GM12878 (cell line): ENCODE measurements around the gene TEFM. TPM values are rescaled to one million over a fixed set of nuclear protein-coding genes. Genes with fewer than 3 reads are reported as not detected.

Experiments
- ATAC-seq: fragments of 200-7000 bp; cut with Tn5 transposase; 3 replicates; pipeline ENCODE4 v1.9.1; 2020; ENCODE audit warnings: mild to moderate bottlenecking, moderate library complexity
- BruUV-seq: library from RNA; stranded (reverse); fragments of 400-500 nt; replicated peaks from 2 replicates; lab custom pipeline; 2021; lab: Mats Ljungman, UMichigan
- CTCF ChIA-PET: fragments of 300-600 bp; sonication (Branson Sonifier 250); formaldehyde crosslinking; extraction: SDS; loops from one replicate; lab custom pipeline; 2021; ENCODE audit warnings: inconsistent platforms; lab: Yijun Ruan, JAX
- POLR2A ChIA-PET: fragments of 350-600 bp; formaldehyde crosslinking; extraction: SDS; loops from one replicate; lab custom pipeline; 2021; ENCODE audit warnings: inconsistent platforms; lab: Charles Lee
- RAD21 ChIA-PET: fragments of 300-600 bp; sonication (Branson Sonifier 250); formaldehyde crosslinking; loops from one replicate; lab custom pipeline; 2023; ENCODE audit warnings: antibody characterized with exemption; ENCODE audit not compliant: unreplicated experiment; lab: Charles Lee
- SMC1A ChIA-PET: fragments of 300-600 bp; sonication (Branson Sonifier 250); formaldehyde crosslinking; loops from one replicate; lab custom pipeline; 2023; ENCODE audit not compliant: unreplicated experiment, uncharacterized antibody; lab: Charles Lee
- DNase-seq: peaks from one replicate; pipeline ENCODE4 v3.0.0-alpha.2; 2011; ENCODE audit warnings: low read depth, low spot score
- FAIRE-seq: peaks from 3 replicates; lab custom pipeline; 2011; peaks lifted over from hg19 to GRCh38; lab: Jason Lieb, UNC
- H2AFZ ChIP-seq: 2 replicates; pipeline ENCODE4 v1.6.0; 2011; ENCODE audit warnings: low read depth, low read length, control low read depth; ENCODE audit not compliant: control insufficient read depth
- H3K27ac ChIP-seq: 2 replicates; pipeline ENCODE4 v1.5.1; 2011; ENCODE audit warnings: control low read depth; ENCODE audit not compliant: control insufficient read depth, insufficient read depth
- H3K27me3 ChIP-seq, 2 experiments: replicated peaks in 1 of 2; 2 replicates each; pipeline versions ENCODE4 v1.6.0 to v1.6.1; 2011; ENCODE audit warnings: low read length in 1 of 2; ENCODE audit not compliant: control insufficient read depth in 2 of 2, insufficient read depth in 2 of 2
- H3K36me3 ChIP-seq, 2 experiments: 2 replicates each; pipeline ENCODE4 v1.5.1; 2011; ENCODE audit warnings: low read length in 1 of 2; ENCODE audit not compliant: control insufficient read depth in 2 of 2, insufficient read depth in 2 of 2
- H3K4me1 ChIP-seq: 2 replicates; pipeline ENCODE4 v1.6.1; 2011; ENCODE audit warnings: mild to moderate bottlenecking, low read length, moderate library complexity, mixed read lengths; ENCODE audit not compliant: control insufficient read depth, insufficient read depth
- H3K4me2 ChIP-seq: 2 replicates; pipeline ENCODE4 v1.6.0; 2011; ENCODE audit warnings: control low read depth; ENCODE audit not compliant: control insufficient read depth, insufficient read depth
- H3K4me3 ChIP-seq: fragments of 200-600 bp; sonication (generic); 2 replicates; pipeline ENCODE4 v1.5.1; 2016
- H3K79me2 ChIP-seq: 2 replicates; pipeline ENCODE4 v1.6.0; 2011; ENCODE audit warnings: low read length; ENCODE audit not compliant: control insufficient read depth, insufficient read depth
- H3K9ac ChIP-seq: 2 replicates; pipeline ENCODE4 v1.8.0; 2011; ENCODE audit warnings: low read length, control low read depth, mixed read lengths; ENCODE audit not compliant: control insufficient read depth, insufficient read depth
- H3K9me3 ChIP-seq: replicated peaks from 3 replicates; pipeline ENCODE4 v1.5.1; 2011; ENCODE audit warnings: mild to moderate bottlenecking, low read length; ENCODE audit not compliant: control insufficient read depth, insufficient read depth
- H4K20me1 ChIP-seq: 2 replicates; pipeline ENCODE4 v1.6.0; 2011; ENCODE audit not compliant: control insufficient read depth, insufficient read depth
- BHLHE40 ChIP-seq, 2 experiments: fragments of 450-650 bp in 1 of 2; IDR thresholded peaks; 2 replicates each; pipeline ENCODE4 v1.6.1; 2011 to 2017; ENCODE audit warnings: low read depth in 2 of 2, borderline replicate concordance in 1 of 2, improper control_type of control experiment in 1 of 2, low read length in 1 of 2, mild to moderate bottlenecking in 1 of 2
- BRCA1 ChIP-seq: IDR thresholded peaks from 2 replicates; pipeline ENCODE4 v1.6.1; 2011; ENCODE audit warnings: low read depth, low read length, improper control_type of control experiment
- CEBPB ChIP-seq, 2 experiments: fragments of 150-350 bp in 1 of 2; IDR thresholded peaks; 2 replicates each; pipeline ENCODE4 v1.6.1; 2012 to 2014; ENCODE audit warnings: low read depth in 2 of 2, low read length in 2 of 2, borderline replicate concordance in 1 of 2, inconsistent platforms in 1 of 2
- CHD2 ChIP-seq: IDR thresholded peaks from 2 replicates; pipeline ENCODE4 v1.6.1; 2011; ENCODE audit warnings: low read depth, low read length, improper control_type of control experiment, borderline replicate concordance
- CHD4 ChIP-seq: fragments of 200-600 bp; sonication (generic); IDR thresholded peaks from 2 replicates; pipeline ENCODE4 v1.6.1; 2016; ENCODE audit warnings: mild to moderate bottlenecking
- ETV6 ChIP-seq, 2 experiments: fragments of 450-650 bp in 1 of 2; IDR thresholded peaks in 1 of 2; conservative IDR thresholded peaks in 1 of 2; 2 replicates each; pipeline ENCODE4 v1.6.1; 2014; ENCODE audit warnings: antibody characterized with exemption in 1 of 2, borderline replicate concordance in 1 of 2, low read depth in 1 of 2, mild to moderate bottlenecking in 1 of 2, moderate library complexity in 1 of 2
- FOXM1 ChIP-seq: IDR thresholded peaks from 2 replicates; pipeline ENCODE4 v1.6.1; 2012; ENCODE audit warnings: low read depth, mild to moderate bottlenecking, inconsistent platforms, low read length, moderate library complexity
- MEF2A ChIP-seq: IDR thresholded peaks from 2 replicates; pipeline ENCODE4 v1.6.1; 2011; ENCODE audit warnings: low read depth, mild to moderate bottlenecking, low read length, moderate library complexity; ENCODE audit not compliant: insufficient read depth
- MTA3 ChIP-seq: IDR thresholded peaks from 2 replicates; pipeline ENCODE4 v1.6.1; 2012; ENCODE audit warnings: low read length, inconsistent platforms, borderline replicate concordance
- MYB ChIP-seq: fragments of 150-350 bp; IDR thresholded peaks from 2 replicates; pipeline ENCODE4 v1.6.1; 2014; ENCODE audit warnings: mild to moderate bottlenecking, low read depth, low read length, borderline replicate concordance
- SMAD1 ChIP-seq: fragments of 450-650 bp; IDR thresholded peaks from 2 replicates; pipeline ENCODE4 v1.6.1; 2018; ENCODE audit warnings: mild to moderate bottlenecking, low read depth; ENCODE audit not compliant: partially characterized antibody
- SMC3 ChIP-seq: IDR thresholded peaks from 2 replicates; pipeline ENCODE4 v1.6.1; 2011; ENCODE audit warnings: low read length, improper control_type of control experiment, borderline replicate concordance
- SRF ChIP-seq, 2 experiments: IDR thresholded peaks; 2 replicates each; pipeline ENCODE4 v1.6.1; 2011; ENCODE audit warnings: low read depth in 2 of 2, low read length in 2 of 2, mild to moderate bottlenecking in 1 of 2, moderate library complexity in 1 of 2
- TAF1 ChIP-seq: IDR thresholded peaks from 2 replicates; pipeline ENCODE4 v1.6.1; 2011; ENCODE audit warnings: mild to moderate bottlenecking, low read depth, low read length, borderline replicate concordance
- ZNF384 ChIP-seq: IDR thresholded peaks from 2 replicates; pipeline ENCODE4 v1.6.1; 2012; ENCODE audit warnings: low read depth, mild to moderate bottlenecking, low read length, improper control_type of control experiment, borderline replicate concordance
- WGBS: methylation state at CpG from one replicate; pipeline ENCODE4 v1.1.6; 2016; ENCODE audit warnings: low lambda C conversion rate; ENCODE audit not compliant: insufficient replicate concordance, insufficient coverage; ENCODE audit errors: missing lambda C conversion rate; 5-methylcytosine and 5-hydroxymethylcytosine counted together
- in situ Hi-C: fragments of 300-500 bp; cut with MboI; formaldehyde crosslinking; loops from 9 replicates; pipeline ENCODE4 v1.14.3; 2018; ENCODE audit warnings: mixed read lengths
- intact Hi-C: fragments of 100-400 bp; cut with micrococcal nuclease; formaldehyde crosslinking; loops from one replicate; pipeline ENCODE4 v1.14.2; 2022; ENCODE audit not compliant: unreplicated experiment
- polyA plus RNA-seq, 11 experiments: library from polyadenylated mRNA; depleted of rRNA in 4 of 11; unstranded in 6 of 11; stranded (reverse) in 5 of 11; fragments of >200 nt; fragmentation: Nextera tagmentation in 4 of 11; fragmentation: Illumina TruSeq in 1 of 11; extraction: Ambion mirVana in 4 of 11; extraction: Trizol in 1 of 11; gene quantifications; 1 replicate in 1 of 11; 2 replicates in 10 of 11; pipeline versions ENCODE4 v1.2.1 to v1.2.3, GENCODE V29; 2011 to 2016; ENCODE audit warnings: inconsistent platforms in 2 of 11, missing spikeins in 2 of 11, low read depth in 1 of 11
- total RNA-seq, 4 experiments: library from RNA; depleted of rRNA in 3 of 4; stranded (reverse); fragments of >200 nt in 3 of 4; fragmentation: Illumina TruSeq in 1 of 4; extraction: Trizol in 1 of 4; gene quantifications; 2 replicates each; pipeline versions ENCODE4 v1.2.1 to v1.2.3, GENCODE V29; 2013 to 2021
- TF ChIP-seq, protein P1 (sequence below): IDR thresholded peaks from 2 replicates; pipeline ENCODE4 v1.6.1; 2011; ENCODE audit warnings: low read depth, mild to moderate bottlenecking, low read length, moderate library complexity, borderline replicate concordance; ENCODE audit errors: extremely low read depth
- TF ChIP-seq, protein P2 (sequence below): IDR thresholded peaks from 2 replicates; pipeline ENCODE4 v1.6.1; 2012; ENCODE audit warnings: mild to moderate bottlenecking, low read depth, low read length

The TEFM gene
- total and polyA plus RNA-seq, 10 of the 15 experiments (the other 5 are each of a cell fraction or from before 2014, with no cell fraction given): 11.5 to 57.1 (median 28.6) TPM

- TF ChIP-seq BHLHE40 (IDR thresholded peaks at IDR 0.05; ENCODE audit: borderline replicate concordance in 1 of 2, low read depth in 2 of 2, low read length in 1 of 2) (no peak), CHD2 (no peak), MTA3 (no peak), MYB (no peak), SMC3 (no peak), MEF2A (no peak), CEBPB (IDR thresholded peaks at IDR 0.05; ENCODE audit: borderline replicate concordance in 1 of 2, low read depth in 2 of 2, low read length in 2 of 2) (no peak), ZNF384 (no peak), CHD4 (no peak), SMAD1 (no peak), ETV6 (conservative IDR thresholded peaks at IDR 0.05 in 1 of 2, IDR thresholded peaks at IDR 0.05 in 1 of 2; ENCODE audit: borderline replicate concordance in 1 of 2, low read depth in 1 of 2) (no peak), FOXM1 (no peak), TAF1 (no peak), BRCA1 (no peak), SRF (IDR thresholded peaks at IDR 0.05; ENCODE audit: low read depth in 2 of 2, low read length in 2 of 2) (no peak)
- TF ChIP-seq, protein P1, sequence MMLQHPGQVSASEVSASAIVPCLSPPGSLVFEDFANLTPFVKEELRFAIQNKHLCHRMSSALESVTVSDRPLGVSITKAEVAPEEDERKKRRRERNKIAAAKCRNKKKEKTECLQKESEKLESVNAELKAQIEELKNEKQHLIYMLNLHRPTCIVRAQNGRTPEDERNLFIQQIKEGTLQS: no peak
- TF ChIP-seq, protein P2, sequence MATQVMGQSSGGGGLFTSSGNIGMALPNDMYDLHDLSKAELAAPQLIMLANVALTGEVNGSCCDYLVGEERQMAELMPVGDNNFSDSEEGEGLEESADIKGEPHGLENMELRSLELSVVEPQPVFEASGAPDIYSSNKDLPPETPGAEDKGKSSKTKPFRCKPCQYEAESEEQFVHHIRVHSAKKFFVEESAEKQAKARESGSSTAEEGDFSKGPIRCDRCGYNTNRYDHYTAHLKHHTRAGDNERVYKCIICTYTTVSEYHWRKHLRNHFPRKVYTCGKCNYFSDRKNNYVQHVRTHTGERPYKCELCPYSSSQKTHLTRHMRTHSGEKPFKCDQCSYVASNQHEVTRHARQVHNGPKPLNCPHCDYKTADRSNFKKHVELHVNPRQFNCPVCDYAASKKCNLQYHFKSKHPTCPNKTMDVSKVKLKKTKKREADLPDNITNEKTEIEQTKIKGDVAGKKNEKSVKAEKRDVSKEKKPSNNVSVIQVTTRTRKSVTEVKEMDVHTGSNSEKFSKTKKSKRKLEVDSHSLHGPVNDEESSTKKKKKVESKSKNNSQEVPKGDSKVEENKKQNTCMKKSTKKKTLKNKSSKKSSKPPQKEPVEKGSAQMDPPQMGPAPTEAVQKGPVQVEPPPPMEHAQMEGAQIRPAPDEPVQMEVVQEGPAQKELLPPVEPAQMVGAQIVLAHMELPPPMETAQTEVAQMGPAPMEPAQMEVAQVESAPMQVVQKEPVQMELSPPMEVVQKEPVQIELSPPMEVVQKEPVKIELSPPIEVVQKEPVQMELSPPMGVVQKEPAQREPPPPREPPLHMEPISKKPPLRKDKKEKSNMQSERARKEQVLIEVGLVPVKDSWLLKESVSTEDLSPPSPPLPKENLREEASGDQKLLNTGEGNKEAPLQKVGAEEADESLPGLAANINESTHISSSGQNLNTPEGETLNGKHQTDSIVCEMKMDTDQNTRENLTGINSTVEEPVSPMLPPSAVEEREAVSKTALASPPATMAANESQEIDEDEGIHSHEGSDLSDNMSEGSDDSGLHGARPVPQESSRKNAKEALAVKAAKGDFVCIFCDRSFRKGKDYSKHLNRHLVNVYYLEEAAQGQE: no peak
- 91% methylated on average over 6 of the region's 6 CpGs for WGBS
- ATAC-seq (no peak), FAIRE-seq (no peak), DNase-seq (no peak)
- H3K27me3 ChIP-seq: no peaks in the 10 kb centered on the region
- ChIA-PET CTCF (no interaction called here), SMC1A (interaction anchor here (1.1 kb wide), 1 partner anchor 45 kb away, joined by 3 read pairs; no protein-coding TSS in a partner anchor), RAD21 (interaction anchor here (0.6 kb wide), 1 partner anchor 42 kb away, joined by 3 read pairs; no protein-coding TSS in a partner anchor), POLR2A (no interaction called here)
- intact Hi-C loops (no loop called here), in situ Hi-C loops (no loop called here)
- no peak overlapping the region for H2AFZ ChIP-seq
- no peaks in the 10 kb centered on the region for H4K20me1 ChIP-seq
- no peak overlapping the region for H3K4me2 ChIP-seq
- no peaks in the 10 kb centered on the region for H3K79me2 ChIP-seq
- no peaks in the 10 kb centered on the region for H3K36me3 ChIP-seq
- H3K4me1 ChIP-seq: peaks cover 36% of the 10 kb centered on the region
- H3K4me3 ChIP-seq: no peak overlapping the region
- H3K27ac ChIP-seq: no peak overlapping the region
- no peak overlapping the region for H3K9ac ChIP-seq
- no peaks in the 10 kb centered on the region for H3K9me3 ChIP-seq
- no TSS peak for BruUV-seq
Measured at GRCh38 chr17:30954046-30954830, 48.2 kb upstream of the TEFM start.
